22Rv1 (cell line): Measurements from ENCODE around the gene CHD3.

Experiments
- H3K27ac ChIP-seq: fragments of 450-650 bp; 2 replicates; pipeline ENCODE4 v1.5.1; 2017
- ZFX ChIP-seq: fragments of 450-650 bp; IDR thresholded peaks from 2 replicates; pipeline ENCODE4 v1.6.1; 2017; ENCODE audit warnings: antibody characterized with exemption, borderline replicate concordance
- TF ChIP-seq, protein P1 (sequence below): fragments of 450-650 bp; IDR thresholded peaks from 2 replicates; pipeline ENCODE4 v1.5.1; 2017; ENCODE audit warnings: mild to moderate bottlenecking

CHD3 gene

GRCh38 chr17:7846765-7847661 is 41.6 kb upstream of the CHD3 start:
- H3K27ac ChIP-seq: peak overlapping the region; percentile 99; the same call in 1 of the 2 replicates
- TF ChIP-seq ZFX: no peak
- TF ChIP-seq, protein P1, sequence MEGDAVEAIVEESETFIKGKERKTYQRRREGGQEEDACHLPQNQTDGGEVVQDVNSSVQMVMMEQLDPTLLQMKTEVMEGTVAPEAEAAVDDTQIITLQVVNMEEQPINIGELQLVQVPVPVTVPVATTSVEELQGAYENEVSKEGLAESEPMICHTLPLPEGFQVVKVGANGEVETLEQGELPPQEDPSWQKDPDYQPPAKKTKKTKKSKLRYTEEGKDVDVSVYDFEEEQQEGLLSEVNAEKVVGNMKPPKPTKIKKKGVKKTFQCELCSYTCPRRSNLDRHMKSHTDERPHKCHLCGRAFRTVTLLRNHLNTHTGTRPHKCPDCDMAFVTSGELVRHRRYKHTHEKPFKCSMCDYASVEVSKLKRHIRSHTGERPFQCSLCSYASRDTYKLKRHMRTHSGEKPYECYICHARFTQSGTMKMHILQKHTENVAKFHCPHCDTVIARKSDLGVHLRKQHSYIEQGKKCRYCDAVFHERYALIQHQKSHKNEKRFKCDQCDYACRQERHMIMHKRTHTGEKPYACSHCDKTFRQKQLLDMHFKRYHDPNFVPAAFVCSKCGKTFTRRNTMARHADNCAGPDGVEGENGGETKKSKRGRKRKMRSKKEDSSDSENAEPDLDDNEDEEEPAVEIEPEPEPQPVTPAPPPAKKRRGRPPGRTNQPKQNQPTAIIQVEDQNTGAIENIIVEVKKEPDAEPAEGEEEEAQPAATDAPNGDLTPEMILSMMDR: no peak

DNA sequence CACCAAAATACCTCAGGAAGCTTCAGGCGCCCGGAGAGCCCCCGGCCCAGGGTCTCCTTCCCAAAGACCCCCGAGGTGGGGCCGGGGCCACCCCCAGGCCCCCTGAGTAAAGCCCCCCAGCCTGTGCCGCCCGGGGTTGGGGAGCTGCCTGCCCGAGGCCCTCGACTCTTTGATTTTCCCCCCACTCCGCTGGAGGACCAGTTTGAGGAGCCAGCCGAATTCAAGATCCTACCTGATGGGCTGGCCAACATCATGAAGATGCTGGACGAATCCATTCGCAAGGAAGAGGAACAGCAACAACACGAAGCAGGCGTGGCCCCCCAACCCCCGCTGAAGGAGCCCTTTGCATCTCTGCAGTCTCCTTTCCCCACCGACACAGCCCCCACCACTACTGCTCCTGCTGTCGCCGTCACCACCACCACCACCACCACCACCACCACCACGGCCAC is 40.4 kb upstream of the CHD3 start:
- TF ChIP-seq ZFX: no peak
- TF ChIP-seq, protein P1: no peak
- 0 out of 2 replicates have a peak overlapping the region, but pooled peaks have one; percentile 7 for H3K27ac ChIP-seq

GRCh38 chr17:7848739-7849129 is 39.9 kb upstream of the CHD3 start:
- no peak for TF ChIP-seq ZFX
- TF ChIP-seq, protein P1: no peak
- H3K27ac ChIP-seq: peak overlapping the region; percentile 98

DNA sequence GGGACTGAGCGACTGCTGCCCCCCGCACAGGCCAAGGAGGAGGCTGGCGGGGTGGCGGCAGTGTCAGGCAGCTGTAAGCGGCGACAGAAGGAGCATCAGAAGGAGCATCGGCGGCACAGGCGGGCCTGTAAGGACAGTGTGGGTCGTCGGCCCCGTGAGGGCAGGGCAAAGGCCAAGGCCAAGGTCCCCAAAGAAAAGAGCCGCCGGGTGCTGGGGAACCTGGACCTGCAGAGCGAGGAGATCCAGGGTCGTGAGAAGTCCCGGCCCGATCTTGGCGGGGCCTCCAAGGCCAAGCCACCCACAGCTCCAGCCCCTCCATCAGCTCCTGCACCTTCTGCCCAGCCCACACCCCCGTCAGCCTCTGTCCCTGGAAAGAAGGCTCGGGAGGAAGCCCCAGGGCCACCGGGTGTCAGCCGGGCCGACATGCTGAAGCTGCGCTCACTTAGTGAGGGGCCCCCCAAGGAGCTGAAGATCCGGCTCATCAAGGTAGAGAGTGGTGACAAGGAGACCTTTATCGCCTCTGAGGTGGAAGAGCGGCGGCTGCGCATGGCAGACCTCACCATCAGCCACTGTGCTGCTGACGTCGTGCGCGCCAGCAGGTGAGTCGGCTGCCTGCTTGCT is 39.3 kb upstream of the CHD3 start:
- H3K27ac ChIP-seq: peak overlapping the region; percentile 98
- TF ChIP-seq ZFX: no peak
- TF ChIP-seq, protein P1: no peak

DNA sequence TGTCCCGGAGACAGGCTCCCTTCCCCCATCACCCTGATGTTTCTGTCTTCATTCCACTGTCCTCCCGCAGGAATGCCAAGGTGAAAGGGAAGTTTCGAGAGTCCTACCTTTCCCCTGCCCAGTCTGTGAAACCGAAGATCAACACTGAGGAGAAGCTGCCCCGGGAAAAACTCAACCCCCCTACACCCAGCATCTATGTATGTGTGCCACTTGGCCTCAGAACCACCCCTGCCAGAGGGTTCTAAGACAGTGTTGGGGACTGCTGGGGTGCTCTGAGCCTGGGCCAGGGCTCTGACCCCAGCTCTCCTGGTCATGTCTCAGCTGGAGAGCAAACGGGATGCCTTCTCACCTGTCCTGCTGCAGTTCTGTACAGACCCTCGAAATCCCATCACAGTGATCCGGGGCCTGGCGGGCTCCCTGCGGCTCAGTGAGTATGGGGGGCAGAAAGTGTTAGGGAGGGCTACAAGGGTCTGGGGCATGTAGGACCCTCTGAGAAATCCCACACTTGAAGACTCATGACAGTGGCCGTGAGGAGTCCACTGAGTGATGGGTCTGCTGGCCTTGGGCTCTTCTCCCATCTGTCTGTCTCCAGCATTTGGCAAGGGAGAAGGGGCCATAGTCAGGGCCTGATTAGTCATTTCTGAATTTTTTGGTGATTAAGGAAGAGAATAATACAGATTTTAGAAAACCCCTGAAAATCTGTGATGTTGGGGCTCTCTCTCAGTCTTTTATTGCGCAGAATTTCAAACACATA is 38.7 kb upstream of the CHD3 start:
- TF ChIP-seq, protein P1: no peak
- TF ChIP-seq ZFX: no peak
- H3K27ac ChIP-seq: peak overlapping the region; percentile 98

- H3K27ac ChIP-seq: peak overlapping the region; percentile 98
- TF ChIP-seq, protein P1: no peak
- no peak for TF ChIP-seq ZFX
These were observed 37.7 kb upstream of the CHD3 start for GRCh38 chr17:7850701-7851437.
